HG03097 (cell line): Measurements from ENCODE around the gene GALR1.
A peak's percentile ranks its signal among the peaks of the same experiment; 100 is the strongest.
"Not testable (repeated sequence)": the region's sequence is repeated elsewhere in the genome, so short reads cannot be mapped to it uniquely, and the experiment has no call there.

ENCODE experiments used
- ATAC-seq: cut with Tn5 transposase; IDR thresholded peaks from one replicate; pipeline ENCODE4 v1.9.1; 2021; ENCODE audit not compliant: unreplicated experiment, low FRiP score

GALR1 gene, protein sequence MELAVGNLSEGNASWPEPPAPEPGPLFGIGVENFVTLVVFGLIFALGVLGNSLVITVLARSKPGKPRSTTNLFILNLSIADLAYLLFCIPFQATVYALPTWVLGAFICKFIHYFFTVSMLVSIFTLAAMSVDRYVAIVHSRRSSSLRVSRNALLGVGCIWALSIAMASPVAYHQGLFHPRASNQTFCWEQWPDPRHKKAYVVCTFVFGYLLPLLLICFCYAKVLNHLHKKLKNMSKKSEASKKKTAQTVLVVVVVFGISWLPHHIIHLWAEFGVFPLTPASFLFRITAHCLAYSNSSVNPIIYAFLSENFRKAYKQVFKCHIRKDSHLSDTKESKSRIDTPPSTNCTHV

DNA sequence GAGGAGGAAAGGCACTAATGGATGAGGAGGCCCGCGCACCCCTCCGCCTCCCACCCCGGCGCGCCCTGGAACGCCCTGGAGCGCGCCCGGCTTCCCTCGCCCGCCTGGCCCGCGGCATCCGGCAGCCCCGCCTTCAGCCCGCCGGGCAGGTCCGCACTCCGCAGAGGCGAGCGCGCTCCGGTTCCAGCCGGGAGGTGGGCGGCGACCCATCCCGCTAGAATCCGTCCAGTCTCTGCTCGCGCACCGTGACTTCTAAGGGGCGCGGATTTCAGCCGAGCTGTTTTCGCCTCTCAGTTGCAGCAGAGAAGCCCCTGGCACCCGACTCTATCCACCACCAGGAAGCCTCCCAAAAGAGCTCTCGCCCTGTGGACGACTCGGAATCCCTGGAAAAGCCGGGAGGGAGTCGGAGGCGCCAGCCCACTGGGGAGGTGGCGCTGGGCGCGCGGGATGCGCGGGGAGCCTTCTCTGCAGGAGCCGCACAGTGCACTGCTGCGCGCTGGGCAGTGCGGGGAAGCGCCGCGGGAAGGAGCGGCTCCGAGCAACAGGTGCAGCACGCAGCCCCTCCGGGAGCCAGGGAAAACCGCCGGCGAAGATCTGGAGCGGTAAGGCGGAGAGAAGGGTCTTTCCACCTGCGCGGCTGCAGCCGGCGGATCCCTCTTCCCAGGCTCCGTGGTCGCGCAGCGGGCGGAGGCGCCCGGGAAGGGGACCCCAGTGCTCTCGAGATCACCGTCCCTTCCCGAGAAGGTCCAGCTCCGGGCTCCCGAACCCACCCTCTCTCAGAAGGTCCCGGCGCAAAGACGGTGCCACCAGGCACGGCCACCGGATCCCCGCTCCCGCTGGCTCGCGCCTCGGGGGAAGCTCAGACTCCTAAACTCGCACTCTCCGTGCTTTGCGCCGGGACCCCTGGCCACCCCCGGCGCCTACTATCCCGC lies at the start of gene GALR1:
Gene GALR1 (plus strand): TSS at position 280 of the 932 bp plus-strand sequence. CDS start 701 bp downstream, outside the sequence.
- ATAC-seq = no peak

DNA sequence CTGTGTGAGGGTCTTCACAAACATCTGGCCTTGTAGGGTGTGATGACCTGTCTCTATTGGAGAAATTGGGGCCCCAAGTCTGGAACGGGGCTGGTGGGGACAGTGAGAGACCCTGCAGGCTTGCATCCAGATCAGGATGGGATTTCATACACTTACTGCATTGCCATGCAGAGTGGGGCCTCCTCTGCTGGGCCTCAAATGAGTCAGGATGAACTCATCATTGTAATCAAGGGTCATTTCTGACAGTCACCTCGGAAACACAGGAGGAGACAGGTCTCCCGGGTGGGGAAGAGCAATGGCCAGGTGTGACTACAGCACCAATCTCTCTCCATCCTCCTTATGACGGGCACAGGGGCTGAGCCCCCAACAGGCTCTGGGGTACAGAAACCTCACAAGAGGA lies 48.1 kb upstream of the GALR1 start:
- ATAC-seq = no peak

DNA sequence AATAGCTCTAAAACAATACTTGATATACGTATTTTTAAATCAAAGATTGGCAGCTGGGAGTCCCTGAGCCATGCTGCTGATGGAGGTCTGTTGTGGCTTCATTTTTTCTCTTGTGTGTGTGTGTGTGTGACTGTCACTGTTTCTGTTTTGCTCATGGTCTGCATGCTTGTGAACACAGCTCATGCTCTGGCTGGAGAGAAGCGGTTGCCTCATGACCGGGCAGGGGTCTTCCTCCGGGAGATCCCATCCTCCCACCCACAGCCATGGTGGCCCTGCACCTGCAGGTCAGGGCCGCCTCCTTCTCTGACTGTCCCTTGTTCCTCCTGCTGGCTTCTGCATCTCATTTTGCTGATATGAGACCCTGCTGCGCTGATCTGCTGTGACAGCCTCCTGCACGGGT lies 47.3 kb upstream of the GALR1 start:
- ATAC-seq = no peak

DNA sequence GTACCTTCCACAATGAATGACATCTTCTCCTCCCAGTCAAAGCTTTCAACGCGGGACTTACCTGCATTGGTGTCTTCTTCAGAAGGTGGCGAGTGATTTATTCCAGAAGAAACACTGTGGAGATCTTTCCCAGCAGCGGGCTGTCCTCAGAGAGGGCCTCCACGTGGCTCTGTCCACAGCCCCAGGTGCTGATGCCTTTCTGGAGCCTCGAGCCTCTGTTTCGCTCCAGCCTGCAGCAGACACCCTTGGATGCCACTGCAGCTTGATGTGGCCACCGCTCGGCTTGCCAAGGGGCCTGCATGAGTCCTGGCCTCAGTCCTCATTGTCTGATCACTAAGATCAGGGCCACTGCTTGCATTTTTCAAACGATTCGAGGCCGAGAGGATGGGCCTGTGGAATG lies 46.6 kb upstream of the GALR1 start:
- ATAC-seq = no peak

DNA sequence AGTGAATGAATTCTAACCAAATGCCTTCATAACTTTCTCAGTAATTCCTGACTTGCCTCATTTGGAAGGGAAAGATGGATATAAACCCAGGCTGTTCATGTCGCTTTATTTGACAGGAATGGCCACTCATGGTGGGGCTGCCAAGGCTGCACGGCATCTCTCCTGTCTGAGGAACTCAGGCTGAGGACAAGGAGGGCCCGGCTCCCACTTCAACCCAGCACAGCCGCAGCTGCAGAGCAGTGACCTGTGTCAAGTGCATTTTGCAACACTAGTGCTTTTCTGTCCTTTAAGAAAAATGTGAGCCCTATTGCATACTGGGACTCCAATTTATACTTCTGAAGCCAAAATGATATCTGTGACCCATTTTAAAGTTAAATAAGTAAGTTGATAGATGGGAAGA lies 45.8 kb upstream of the GALR1 start:
- ATAC-seq = no peak

DNA sequence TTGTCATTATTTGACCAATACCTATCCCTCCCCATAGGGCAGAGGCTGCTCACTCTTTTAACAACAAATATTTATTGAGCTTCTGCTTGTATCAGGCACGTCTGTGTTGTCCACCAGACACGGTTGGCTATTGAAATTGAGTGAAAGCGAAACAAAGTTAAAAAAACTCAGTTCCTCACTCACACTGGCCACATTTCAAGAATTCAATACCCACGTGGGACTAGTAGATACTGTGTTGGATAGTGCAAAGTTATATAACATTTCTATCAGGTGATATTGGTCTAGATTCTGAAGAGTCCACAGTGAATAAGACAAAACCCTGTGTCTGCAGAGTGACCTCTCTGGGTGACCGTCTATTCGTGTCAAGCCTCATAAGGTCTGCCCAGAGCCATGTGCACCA lies 43.9 kb upstream of the GALR1 start:
- ATAC-seq = no peak

DNA sequence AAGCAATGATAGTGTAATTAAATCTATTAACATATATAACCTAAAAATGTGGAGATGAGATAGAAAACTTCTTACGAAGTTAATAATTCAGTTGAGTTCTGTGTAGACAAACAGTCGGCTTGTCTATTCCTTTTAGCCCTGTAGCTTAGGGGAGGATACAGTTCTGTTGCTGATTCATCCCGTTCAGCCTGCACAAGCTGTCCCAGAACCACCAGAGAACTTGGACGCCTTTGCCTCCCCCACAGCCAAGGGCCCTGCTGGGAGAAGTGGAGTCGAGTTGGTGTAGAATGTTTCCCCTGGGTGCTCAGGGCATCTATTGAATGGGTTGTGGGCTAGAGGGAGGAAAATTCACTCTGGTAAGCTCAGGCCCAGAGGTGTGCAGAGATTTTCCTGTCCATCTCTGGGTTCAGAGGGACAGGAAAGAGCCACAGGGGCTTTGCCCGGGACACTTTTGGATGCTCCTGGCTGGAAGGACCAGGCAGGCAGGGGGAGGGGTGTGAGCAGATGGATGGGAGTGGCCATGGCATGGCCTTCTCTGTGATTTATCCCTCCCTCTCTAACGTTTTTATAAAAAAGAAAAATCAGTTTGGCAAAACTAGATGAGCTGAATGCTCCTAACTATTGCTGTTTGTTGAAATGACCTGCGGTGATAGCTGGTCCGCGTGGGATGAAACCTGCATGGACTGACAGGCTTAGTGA lies 42.8 kb upstream of the GALR1 start:
- ATAC-seq = no peak

DNA sequence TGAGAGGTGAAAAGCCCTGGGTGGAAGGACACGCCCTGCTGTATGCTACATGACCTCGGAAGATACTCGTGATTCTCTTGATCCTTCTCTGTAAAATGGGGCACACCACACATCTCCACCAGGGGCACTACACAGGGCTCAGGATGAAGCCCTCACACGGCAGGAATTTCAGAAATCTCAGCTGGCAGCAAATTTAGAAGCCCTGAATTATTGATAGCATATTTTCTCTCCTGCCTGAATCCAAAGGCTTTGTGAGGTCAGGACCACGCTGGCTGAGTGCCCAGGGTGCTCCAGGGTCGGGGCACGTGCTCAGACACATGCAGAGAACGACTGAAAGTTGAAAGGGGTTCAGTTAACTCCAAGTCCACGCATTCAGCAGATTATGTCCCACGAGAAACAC lies 42.1 kb upstream of the GALR1 start:
- ATAC-seq = peak; percentile 35

DNA sequence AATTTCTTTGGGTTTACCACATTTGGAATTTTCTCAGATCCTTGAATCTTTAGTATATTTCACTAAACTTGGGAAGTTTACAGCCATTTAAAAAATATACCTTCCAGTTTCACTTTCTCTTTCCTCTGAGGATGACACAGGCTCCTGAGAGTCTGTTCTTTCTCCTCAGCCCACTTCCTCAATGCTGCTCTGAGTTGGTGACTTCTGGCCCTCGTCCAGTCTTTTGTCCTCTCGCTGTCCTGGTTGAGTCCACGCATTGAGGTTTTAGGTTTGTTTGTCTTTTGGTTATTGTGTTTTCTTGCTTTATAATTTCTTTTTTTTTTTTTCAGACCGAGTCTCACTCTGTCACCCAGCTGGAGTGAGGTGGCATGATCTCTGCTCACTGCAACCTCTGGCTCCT lies 40.7 kb upstream of the GALR1 start:
- ATAC-seq = peak; percentile 79

DNA sequence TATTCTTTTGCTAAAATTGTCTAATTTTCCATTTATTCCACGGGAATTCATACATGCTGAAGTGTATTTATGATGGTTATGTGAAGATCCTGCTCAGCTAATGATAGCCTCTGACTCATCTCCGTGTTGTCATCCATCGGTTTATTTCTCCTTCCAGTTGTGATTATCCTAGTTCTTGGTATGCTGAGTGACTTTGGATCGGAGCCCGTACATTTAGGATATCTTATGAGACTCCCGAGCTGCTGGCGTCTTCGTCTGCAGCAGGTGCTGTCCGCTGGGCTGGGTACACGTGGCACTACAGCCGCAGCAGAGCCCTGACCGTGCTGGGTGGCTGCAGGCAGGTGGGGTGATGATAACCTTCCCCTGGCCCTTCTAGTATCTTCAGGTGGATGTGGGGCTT lies 40.1 kb upstream of the GALR1 start:
- ATAC-seq = no peak

DNA sequence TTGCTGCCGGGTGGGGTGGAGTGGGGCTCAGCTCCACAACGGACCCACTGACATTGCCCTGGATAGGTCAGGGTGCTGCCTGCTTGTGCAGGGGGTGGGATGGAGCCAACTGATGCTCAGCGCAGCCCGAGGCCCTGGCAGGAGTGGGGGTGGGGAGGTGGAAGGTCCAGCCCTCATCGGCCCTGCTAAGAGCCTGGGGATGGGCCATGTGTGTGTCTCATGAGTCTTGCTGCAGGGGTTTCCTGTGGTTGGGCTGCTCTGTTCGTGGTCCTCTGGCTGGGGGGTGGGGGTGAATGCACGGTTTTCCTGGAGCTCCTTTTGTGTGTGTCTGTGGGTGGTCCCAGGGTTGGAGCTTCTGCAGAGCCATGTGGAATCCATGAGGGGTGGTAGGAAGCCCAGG lies 39.4 kb upstream of the GALR1 start:
- ATAC-seq = no peak

DNA sequence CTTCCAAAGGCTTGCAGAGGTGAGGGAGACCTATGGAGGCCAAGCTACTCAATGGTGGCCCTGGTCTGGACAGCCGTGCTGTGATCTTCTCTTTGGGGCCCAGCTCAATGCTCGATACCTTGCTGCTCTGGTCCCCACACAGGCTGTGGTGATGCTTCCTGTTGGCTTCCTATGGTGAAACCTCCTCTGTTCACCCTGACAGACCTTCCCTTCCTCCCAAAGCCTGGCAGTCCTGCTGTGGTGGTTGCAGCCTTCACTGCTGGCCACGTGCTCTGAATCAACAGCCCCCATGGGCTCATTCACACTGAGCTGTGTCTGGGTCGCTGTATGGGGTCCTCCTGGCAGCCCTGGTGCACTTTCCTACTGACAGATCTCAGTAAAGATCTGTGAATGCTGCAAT lies 31.0 kb upstream of the GALR1 start:
- ATAC-seq = no peak

DNA sequence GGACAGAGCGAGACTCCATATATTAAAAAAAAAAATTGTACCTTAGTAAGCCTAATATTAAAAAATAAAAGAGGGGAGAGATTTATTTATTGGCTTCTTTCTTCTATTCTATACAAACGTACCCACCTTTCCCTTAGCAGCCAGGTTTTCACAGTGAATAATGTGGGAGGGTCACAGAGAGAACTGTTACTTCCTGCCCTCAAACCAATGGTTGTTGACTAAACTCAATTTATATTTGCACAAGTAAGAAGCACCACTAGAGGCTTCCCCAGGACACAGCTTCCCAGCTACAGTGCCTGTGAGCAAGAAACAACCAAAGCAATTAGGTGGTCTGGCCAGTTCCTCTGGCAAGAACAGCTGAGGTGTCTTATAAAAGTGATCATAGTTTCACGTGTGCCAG lies 28.9 kb upstream of the GALR1 start:
- no peak for ATAC-seq

DNA sequence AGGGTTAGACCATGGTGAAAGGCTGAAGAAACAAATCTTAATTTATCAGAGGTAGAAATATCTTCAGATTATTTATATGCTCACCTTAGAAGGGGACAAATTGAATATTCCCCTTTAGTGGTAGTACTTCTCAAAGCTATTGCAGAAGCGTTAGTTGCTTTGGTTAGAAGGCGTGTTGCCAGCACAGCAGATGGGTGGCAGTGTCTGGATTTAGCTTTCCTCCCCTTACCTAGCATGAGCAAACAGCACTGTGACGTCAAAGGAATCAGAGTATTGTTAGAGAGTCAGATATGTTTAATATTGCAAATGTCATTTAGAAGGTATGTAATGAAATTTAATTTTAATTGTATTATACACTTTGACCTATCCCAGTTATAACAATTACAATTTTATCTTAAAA lies 27.2 kb upstream of the GALR1 start:
- ATAC-seq = no peak

DNA sequence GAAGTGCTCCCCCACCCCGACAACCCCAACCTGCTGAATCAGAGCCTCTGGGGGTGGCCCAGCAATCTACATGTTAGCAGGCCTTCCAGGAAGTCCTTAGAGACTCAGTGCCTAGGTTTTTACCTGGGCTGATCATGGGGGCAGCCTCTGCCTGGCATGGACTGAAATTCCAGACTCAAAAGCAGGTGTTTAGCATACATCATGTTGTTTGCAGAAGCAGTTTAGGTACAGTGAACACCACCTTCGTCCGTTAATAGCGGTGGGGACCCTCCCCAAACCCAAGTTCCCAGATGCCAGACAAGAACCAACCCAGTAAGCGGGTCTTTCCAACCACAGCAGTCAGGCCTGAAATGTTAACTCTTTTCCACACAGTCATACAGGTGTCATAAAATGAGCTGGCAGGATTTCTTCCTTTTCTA lies 26.4 kb upstream of the GALR1 start:
- ATAC-seq = no peak

DNA sequence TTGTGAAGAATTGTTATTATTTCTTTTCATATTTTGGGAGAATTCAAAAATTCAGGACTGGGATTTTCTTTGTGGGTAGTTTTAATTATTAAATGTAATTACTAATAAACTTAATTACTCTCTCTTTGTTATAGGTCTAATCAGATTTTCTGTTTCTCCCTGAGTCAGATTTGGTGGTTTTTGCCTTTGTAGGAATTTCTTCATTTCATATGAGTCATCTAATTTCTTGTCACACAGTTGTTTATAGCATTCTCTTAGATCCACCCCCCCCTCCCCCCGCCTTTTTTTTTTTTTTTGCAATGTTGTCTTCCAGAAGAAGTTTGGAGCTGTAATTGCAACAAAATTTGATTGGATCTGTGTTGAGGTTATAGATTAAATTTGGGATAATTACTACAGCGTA lies 26.0 kb upstream of the GALR1 start:
- no peak for ATAC-seq

DNA sequence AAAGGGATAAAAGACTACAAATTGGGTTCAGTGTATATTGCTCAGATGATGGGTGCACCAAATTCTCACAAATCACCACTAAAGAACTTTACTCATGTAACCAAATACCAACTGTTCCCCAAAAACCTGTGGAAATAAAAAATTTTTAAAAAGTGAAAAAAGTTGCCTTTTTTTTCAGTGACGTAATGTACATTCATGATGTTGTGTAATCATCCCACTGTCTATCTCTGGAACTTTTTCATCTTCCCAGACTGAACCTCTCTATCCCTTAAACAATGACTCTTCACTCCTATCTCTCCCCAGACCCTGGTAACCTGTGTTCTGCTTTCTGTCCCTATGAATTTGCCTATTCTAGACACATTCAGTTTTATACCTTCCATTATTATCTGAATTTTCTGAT lies 19.0 kb upstream of the GALR1 start:
- ATAC-seq = no peak

DNA sequence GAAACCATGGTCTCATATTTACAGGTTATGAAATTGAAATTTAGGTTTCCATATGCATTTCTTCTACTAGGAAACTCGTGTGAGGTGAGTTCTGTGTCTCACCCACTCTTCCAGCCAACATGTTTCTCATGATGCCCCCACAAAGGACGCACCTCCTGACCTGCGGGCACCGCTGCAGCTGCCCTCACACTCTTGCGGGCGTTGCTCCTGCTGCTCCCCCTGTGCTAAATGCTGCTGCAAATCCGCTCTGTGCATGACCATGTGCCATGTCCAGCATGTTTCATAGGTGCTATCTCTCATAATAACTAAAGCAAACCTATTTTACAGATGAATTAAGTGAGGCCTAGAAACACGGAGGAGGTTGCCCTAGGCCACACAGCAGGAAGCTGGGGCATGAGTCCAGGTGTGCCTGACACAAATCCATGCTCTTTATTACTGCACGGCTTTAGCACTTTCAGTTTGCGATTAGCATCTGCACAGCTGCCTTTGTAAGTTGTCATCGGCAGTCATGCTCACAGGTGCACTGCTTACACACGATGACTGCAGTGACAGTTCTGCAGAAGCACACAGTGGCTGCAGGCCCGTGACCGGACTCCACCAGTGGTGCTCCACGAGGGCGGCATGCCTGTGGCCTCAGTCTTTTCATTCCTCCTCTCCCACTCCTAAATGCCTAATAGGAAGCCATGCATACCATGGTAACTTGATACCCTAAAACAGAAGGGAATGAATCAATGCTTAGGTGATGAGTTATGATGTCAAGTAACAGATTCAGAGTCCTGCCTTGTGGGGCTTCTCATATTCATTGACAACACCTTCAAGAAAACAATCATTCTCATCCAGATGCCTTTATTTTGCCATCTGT lies 14.9 kb upstream of the GALR1 start:
- no peak for ATAC-seq

DNA sequence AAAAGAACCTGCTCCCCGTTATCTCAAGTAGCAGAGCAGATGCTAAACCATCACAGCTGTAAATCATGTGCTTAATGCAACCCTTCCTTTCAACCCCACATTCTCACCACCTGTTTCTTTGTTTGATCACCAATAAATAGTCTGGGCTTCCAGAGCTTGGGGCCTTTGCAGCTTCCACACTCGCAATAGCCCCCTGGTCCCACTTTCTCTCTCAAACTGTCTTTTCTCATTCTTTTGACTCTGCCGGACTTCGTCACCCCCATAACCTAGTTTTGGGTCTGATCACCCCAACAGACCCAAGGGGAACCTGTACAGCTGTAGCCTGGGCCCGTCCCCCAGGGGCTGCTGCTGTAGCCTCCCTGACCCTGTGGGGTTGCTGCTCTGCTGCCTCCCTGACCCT lies 10.4 kb upstream of the GALR1 start:
- ATAC-seq = not testable (repeated sequence)

DNA sequence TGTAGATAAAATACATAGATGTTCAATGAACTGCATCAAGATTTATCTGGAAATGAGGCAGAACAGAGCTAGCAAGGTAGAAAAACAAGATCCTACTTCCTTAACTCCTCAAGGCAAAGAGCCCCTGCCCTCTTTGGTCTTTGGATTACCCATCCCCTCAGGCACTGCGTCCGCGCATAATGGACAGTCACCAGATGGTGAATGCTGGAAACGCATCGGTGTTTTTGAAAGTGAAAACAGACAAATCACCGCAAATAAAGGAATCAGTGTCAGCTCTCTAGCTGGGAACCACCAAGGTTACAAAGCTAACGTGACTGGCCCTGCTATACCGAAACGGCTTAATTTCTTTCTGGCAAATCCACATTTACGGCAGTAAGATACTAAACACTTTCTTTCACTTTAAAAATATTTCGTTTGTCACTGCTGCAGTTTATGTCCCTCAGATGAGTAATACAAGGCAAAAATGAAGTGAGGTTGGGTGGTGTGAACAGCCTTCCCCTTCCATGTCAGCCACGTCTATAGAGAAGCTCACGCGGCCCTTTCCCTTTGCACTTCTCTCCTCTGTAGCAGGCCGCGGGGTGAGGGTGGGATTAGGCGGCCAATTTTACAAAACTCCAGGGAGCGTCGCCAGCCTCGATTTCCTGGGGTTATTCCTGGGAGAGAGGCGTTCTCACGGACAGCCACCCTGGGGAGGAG lies 627 bp upstream of the GALR1 start:
- ATAC-seq = no peak
